Gastrocnemius medialis (tissue), 4 donors: Measurements from ENCODE around the gene ROR1.

Source experiments
- POLR2A ChIP-seq, 2 donors: fragments of 450-650 bp; IDR thresholded peaks; one replicate each; pipeline ENCODE4 v1.6.1; 2017; ENCODE audit warnings: antibody characterized with exemption in 2 of 2, mild to moderate bottlenecking in 2 of 2, moderate library complexity in 2 of 2
- TF ChIP-seq, protein P1 (sequence below), 5 experiments: fragments of 450-650 bp in 3 of 5; fragments of 200-600 bp in 2 of 5; sonication (generic) in 2 of 5; IDR thresholded peaks in 4 of 5; conservative IDR thresholded peaks in 1 of 5; 1 replicate in 4 of 5; 2 replicates in 1 of 5; pipeline ENCODE4 v1.5.1; 2016 to 2019; ENCODE audit warnings: antibody characterized with exemption in 5 of 5, mild to moderate bottlenecking in 3 of 5, moderate library complexity in 3 of 5

DNA sequence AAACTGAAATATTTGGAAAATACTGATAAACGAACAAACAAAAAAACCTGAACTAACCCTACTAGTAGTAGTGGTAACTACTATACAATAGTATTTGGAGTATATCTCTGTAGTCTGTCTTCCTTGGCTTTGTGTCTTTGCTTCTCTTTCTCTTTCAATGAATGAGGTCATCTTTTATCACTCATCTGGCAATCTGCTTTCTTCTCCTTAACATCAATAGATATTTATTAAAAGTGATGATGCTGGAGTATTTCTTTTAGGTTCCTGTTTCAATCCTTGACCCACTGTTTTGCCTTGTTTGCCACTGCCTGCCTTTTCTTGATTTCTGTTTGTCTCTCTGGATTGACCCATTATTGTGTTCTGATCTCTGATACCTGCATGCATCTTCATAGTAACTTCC, 71.5 kb downstream of the ROR1 start:
- TF ChIP-seq, protein P1, sequence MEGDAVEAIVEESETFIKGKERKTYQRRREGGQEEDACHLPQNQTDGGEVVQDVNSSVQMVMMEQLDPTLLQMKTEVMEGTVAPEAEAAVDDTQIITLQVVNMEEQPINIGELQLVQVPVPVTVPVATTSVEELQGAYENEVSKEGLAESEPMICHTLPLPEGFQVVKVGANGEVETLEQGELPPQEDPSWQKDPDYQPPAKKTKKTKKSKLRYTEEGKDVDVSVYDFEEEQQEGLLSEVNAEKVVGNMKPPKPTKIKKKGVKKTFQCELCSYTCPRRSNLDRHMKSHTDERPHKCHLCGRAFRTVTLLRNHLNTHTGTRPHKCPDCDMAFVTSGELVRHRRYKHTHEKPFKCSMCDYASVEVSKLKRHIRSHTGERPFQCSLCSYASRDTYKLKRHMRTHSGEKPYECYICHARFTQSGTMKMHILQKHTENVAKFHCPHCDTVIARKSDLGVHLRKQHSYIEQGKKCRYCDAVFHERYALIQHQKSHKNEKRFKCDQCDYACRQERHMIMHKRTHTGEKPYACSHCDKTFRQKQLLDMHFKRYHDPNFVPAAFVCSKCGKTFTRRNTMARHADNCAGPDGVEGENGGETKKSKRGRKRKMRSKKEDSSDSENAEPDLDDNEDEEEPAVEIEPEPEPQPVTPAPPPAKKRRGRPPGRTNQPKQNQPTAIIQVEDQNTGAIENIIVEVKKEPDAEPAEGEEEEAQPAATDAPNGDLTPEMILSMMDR (IDR thresholded peaks at IDR 0.05 in 4 of 5, conservative IDR thresholded peaks at IDR 0.05 in 1 of 5): no peak
- TF ChIP-seq POLR2A (IDR thresholded peaks at IDR 0.05): no peak
